GM20000 (cell line): ENCODE measurements around the gene NYNRIN.

Experiments used
- DNase-seq: peaks from one replicate; pipeline ENCODE4 v3.0.0; 2012; ENCODE audit warnings: low spot score
- TF ChIP-seq, protein P1 (sequence below): IDR thresholded peaks from 2 replicates; pipeline ENCODE4 v1.5.1; 2012; ENCODE audit warnings: mild to moderate bottlenecking, control low read depth; ENCODE audit errors: extremely low read depth, missing control alignments

Gene NYNRIN

DNA sequence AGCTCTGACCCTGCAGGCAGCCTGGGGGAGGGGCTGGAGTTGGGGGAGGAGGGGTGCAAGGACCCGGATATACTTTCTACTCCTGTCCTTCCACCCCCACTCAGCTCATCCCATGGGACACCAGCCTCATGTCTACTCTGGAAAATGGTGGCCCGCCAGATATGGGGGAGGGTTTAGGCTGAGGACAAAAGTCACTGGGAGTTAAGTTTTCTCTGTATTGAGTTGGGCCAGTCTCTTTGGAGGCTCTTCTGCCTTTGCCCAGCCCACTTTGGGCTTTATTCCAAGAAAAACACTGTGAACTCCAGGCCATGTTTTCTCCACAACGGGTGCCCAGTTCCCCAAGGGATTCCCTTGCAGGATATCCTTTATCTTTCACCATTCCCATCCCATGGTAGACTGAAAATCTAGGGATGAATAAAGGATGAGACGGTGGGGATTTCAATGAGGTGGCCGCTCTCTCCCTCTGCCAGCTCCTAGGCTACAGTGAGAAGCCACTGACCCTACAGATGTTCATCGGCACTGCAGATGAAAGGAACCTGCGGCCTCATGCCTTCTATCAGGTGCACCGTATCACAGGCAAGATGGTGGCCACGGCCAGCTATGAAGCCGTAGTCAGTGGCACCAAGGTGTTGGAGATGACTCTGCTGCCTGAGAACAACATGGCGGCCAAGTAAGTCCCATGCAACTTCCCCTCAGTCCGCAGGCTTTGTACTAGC, 25.9 kb upstream of the NYNRIN start:
- TF ChIP-seq, protein P1, sequence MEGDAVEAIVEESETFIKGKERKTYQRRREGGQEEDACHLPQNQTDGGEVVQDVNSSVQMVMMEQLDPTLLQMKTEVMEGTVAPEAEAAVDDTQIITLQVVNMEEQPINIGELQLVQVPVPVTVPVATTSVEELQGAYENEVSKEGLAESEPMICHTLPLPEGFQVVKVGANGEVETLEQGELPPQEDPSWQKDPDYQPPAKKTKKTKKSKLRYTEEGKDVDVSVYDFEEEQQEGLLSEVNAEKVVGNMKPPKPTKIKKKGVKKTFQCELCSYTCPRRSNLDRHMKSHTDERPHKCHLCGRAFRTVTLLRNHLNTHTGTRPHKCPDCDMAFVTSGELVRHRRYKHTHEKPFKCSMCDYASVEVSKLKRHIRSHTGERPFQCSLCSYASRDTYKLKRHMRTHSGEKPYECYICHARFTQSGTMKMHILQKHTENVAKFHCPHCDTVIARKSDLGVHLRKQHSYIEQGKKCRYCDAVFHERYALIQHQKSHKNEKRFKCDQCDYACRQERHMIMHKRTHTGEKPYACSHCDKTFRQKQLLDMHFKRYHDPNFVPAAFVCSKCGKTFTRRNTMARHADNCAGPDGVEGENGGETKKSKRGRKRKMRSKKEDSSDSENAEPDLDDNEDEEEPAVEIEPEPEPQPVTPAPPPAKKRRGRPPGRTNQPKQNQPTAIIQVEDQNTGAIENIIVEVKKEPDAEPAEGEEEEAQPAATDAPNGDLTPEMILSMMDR, result no peak
- no peak for DNase-seq

DNA sequence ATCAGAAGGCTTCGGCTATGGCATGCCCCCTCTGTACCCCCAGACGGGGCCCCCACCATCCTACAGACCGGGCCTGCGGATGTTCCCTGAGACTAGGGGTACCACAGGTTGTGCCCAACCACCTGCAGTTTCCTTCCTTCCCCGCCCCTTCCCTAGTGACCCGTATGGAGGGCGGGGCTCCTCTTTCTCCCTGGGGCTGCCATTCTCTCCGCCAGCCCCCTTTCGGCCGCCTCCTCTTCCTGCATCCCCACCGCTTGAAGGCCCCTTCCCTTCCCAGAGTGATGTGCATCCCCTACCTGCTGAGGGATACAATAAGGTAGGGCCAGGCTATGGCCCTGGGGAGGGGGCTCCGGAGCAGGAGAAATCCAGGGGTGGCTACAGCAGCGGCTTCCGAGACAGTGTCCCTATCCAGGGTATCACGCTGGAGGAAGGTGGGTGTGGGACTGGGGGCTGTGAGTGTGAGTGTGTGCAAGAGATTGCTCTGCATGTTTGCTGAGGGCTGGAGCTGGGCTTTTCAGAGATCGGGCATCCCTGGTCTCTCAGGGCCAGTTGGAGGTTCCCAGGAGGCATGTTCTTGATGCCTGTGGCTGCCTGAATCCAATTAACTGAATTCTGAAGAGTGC, 22.2 kb upstream of the NYNRIN start:
- TF ChIP-seq, protein P1, result no peak
- no peak for DNase-seq

DNA sequence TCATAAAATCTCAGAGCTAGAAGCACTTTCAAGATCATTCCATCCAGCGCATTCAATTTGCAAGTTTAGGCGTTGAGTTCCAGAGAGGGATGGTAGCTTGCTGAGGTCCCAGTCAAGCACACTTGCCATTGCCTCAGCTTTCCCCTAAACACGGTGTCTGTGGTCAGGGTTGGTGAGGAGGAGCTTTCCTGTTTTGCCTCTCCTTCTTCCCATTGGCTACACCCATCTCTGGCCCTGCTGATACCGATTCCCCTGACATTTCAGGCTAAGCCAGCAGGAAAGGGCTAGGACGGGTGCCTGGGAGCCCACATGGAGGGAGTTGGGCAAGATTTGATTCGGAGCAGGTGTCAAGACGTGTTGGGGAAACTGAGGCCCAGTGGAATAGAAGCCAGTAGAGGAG, 21.7 kb upstream of the NYNRIN start:
- no peak for DNase-seq
- TF ChIP-seq, protein P1, result no peak

DNA sequence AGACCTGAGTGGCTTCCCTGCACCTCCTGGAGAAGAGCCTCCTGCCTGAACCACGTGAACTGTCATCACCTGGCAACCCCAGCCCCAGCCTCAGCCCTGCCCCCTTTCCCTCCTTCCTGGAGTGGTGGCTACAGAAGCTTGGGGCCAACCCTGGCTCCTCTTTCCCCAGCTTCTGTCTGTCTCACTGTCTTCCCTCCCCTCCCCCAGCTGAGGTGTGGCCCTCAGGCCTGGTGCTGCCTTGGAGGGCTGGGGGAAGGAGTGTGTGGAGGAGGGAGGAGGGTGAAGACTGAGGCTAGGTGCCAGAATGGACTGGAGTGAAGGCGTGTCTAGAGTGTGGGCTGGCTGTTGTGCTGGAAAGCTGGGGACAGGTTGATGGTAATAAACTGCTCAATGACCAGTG, 21.1 kb upstream of the NYNRIN start:
- no peak for DNase-seq
- TF ChIP-seq, protein P1, result no peak

DNA sequence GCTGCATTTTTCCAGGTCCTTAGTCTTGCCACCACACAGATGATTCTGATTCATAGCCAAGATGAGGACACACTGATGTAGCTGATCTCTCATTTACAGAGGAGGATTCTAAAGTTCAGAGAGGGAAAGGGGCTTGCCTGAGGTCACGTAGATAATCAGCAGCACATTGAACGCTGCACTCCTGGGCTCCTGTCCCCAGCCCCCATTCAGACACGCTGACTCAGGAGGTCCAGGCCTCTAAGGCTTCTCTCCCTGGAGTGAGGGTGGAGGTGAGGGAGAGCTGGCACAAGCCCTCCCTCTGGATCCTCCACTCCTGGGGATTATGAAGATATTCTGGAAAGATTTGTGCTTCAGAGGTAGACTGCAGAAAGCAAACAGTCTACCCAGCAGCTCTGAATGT, 20.5 kb upstream of the NYNRIN start:
- TF ChIP-seq, protein P1, result no peak
- DNase-seq, result no peak

DNA sequence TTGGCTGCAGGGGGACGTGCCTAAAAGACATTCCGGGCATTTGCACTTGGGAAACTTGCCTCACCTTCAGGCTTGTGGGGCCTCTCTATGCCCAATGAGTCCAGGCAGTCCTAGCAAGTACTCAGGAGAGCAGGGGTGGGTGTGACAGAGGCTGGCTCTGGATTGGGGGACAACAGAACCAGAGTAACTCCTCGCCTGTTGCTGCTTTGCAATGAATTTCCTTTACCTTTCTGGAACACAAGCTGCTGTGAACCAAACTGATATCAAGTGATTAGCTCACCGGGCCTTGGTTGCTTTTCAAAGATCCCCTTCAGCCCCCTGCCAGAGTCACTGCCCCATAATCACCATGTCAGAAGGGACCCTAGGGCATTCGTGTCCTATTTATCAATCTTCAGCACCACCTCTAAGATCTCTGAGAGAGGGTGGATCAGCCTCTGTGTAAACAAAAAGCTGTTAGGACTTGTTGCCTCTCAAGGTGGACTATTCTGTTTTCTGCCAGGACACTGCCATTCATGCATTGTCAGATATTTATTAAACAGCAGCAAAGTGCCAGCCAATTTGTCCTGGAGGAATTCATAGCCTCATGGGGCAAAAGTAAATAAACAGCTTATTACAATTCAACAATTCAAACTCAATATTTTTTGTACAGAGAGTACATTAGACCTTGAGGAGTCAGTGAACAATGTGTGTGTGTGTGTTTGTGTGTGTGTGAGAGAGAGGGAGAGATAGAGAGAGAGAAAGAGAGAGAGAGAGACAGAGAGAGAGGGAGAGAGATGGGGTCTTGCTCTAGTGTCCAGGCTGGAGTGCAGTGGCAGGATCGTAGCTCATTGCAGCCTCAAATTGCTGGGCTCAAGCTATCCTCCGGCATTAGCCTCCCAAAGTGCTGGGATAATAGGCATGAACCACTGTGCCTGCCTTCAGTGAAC, 19.6 kb upstream of the NYNRIN start:
- DNase-seq, result no peak

More for the DNA sequence above, 19.6 kb upstream of the NYNRIN start:
- TF ChIP-seq, protein P1, result no peak
